ENCODE results near the gene SAXO2.
"Not testable (repeated sequence)": the region's sequence is repeated elsewhere in the genome, so short reads cannot be mapped to it uniquely, and the experiment has no call there.

Gene SAXO2

DNA sequence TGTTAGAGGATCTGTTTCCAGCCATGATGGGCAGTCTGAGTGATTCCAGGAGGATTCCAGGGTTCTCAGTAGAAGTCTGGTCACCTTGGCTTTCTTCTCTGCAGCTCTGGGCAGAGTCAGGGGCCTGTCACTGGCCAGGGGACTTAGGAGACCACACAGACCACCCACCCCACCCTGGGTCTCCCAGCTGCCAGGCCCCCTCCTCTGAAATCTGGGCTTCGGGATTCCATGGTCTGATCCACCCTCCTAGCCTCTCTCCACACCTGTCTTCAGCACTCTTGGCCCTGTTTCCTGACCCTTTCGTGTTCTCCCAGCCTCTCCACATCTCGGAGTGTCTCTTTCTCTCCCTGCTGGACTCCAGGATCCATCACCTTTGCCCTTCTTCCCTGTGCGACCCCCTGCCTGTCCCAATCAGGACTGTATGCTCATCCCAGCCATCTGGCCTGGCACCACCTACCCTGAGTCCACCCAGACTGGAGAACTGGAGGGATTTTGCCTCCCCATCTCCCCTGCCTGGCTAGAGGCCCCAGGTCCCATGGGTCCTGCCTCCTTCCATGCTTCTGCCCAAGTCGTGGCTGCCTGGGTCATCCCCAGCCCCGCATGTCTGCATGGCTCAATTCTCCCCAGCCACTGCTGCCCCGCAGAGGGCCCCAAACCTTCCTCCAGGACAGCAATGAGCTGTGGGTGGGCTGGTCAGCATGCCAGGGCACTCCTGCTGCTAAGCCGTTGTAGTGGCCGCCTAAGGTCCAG lies 52.3 kb downstream of the SAXO2 start:
- no peak for DNase-seq

DNA sequence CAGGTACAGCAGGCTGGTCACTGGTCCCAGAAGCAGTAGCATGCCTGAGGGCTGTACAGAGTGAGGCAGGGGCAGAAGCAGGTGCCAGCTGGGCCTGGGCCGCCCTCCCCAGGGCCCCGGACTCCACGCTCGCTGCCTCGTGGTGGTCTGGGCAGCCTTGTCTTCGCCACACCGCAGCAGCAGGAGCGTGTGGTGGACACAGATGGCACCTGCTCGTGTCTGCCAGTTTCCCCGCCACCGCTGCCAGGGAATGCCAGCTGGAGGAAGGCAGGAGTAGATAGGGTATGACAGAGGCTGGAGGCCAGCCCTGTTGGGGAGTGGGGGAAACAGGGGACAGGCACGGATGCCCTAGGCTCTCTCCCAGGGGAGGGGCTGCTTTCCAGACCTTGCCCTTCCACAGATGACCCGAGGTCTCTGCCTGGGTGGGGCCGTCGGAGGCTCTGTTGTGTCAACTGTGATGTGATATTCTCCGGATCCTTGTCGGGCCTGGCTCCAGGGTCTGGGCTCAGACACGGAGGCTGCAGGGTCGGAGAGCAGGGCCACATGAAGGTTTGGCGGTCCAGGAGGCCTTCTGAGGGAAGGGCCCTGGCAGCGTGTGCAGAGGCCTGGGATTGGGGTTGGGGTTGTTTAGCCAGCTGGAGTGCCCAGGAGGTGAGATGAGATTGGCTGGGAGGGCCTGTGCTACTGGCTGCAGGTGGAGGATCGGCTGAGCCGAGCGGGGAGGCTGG lies 53.1 kb downstream of the SAXO2 start:
- DNase-seq, result no peak

DNA sequence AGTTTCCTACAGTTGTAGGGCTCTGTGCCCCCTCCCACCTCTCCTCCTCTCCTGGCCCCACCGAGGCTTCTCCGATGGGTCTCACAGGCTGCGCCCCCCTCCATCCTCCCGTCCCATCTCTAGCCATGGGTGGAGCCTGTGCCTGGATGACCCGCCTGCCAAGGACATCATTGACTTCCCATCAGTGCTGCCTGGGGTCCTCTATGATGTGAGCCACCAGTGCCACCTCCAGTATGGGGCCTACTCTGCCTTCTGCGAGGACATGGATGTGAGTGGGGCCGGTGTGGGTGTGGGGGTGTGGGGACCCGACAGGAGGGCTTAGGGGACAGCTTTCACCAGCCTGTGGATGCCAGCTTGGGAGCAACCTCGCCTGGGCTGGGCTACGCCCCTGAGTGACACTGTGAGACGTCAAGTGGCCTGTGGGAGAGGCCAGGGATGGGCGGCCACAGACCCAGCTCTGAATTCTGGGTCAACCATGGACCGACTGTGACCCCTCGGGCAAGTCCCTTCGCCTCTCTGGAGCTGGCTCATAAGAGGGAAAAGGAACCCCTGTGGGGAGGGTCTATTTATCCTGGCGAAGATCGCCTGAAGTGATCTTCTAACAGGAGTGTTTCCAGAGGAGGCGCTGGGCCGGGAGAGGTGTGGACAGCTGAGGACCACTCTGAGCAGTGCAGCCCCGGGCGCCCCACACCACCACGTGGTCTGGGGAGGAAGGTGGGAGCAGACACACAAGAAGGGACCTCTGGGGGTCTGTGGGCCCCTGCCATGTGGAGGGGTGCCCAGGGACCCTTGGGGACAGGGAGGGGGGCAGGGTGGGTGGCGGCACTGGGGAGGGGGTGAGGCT lies 53.9 kb downstream of the SAXO2 start:
- not testable (repeated sequence) for DNase-seq

GRCh38 chr15:82317091-82317489 lies 54.5 kb downstream of the SAXO2 start:
- DNase-seq, result no peak

DNA sequence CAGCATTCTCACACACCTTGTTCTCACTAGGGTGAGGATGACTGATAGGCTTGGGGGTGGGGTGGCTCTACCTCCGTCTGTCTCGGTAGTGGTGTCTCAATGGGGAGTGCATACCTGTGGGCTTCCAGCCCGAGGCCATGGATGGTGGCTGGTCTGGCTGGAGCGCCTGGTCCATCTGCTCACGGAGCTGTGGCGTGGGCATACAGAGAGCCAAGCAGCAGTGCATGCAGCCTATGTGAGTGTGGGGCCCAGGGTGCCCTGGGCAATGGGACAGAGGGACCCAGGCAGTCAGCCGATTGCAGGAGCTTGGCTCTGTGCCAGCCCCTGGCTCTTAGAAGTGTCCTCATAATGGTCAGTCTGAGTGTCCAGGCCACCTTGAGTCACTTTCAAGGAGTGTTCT lies 54.9 kb downstream of the SAXO2 start:
- not testable (repeated sequence) for DNase-seq

DNA sequence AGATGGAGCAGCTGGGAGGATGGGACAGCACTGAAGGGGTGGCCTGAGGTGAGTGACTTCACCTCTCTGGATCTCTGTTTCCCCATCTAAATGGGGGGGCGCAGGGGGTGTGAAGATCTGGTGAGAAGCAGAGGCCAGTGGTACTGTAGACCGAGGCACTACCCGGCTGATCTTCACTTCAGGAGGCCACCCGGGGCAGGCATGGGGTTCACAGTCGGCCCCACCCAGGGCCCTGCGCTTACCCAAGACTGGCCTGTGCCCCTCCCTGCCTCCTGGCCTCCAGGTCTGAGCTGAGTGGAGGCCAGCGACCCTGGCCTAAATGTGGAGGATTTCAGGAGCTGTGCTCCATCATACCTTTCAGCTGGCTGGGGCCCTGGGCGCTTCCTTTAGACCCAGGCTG lies 55.7 kb downstream of the SAXO2 start:
- DNase-seq, result not testable (repeated sequence)

GRCh38 chr15:82319522-82320278 lies 57.1 kb downstream of the SAXO2 start:
- DNase-seq, result not testable (repeated sequence)

DNA sequence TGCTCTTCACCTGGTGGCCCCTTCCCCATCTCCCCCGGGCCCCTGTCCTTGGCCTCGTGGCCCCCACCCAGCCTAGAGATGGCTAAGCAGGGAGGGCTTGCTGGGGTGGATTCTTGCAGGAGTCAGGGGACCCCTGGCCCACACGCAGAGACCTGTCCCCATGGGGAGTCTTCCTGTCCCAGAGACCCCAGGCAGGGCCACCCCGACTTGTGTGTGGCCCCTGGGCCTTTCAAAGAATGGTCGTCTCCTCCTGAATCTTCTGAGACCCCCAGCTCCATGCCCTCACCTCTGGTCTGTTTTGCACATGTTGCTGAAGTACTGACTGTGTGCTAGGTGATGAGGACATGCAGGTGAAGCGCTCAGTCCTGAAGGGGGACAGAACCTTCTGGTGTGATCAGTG lies 58.2 kb downstream of the SAXO2 start:
- not testable (repeated sequence) for DNase-seq

- DNase-seq, result not testable (repeated sequence)
Measured at GRCh38 chr15:82322488-82322887, 59.9 kb downstream of the SAXO2 start.

DNA sequence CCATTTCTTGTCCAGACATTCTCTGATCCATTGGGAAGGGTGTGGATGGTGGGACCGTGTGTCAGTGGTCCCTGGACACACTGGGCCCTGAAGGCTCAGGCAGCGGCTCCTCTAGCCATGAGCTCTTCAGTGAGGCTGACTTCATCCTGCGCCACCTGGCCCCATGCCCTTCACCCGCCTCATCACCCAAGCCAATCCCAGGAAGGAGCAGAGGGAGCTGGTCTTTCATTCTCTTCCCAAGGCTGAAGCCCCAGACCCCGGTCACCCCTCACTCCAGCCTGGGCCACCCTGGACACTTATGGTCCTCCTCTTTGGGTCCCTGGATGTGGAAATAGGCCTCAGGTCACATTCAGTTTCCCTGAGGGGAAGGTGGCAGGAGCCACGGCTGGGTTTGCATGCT lies 62.2 kb downstream of the SAXO2 start:
- DNase-seq, result not testable (repeated sequence)

DNA sequence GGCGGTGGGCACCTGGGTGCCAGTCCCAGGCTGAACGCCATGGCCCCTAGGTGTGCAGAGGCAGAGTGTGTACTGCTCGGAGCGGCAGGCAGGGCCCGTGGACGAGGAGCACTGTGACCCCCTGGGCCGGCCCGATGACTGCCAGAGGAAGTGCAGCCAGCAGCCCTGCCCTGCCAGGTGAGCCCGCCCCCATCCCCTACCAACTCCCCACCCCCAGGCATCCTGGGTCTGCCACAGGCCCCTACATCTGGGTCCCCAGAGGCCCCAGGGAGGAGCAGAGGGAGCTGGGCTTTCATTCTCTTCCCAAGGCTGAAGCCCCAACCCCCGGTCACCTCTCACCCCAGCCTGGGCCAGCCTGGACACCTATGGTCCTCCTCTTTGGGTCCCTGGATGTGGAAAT lies 63.0 kb downstream of the SAXO2 start:
- DNase-seq, result not testable (repeated sequence)

GRCh38 chr15:82326896-82327295 lies 64.3 kb downstream of the SAXO2 start:
- DNase-seq, result not testable (repeated sequence)

DNA sequence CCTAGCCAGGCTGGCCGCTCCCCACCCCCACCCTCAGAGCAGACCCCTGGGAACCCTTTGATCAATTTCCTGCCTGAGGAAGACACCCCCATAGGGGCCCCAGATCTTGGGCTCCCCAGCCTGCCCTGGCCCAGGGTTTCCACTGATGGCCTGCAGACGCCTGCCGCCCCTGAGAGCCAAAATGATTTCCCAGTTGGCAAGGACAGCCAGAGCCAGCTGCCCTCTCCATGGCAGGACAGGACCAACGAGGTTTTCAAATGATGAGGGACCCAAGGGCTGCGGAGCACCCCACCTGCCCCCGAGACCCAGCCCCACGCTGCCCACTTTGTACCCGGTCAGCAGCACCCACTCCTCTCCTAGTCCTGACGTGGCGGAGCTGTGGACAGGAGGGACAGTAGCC lies 64.8 kb downstream of the SAXO2 start:
- DNase-seq, result not testable (repeated sequence)

DNA sequence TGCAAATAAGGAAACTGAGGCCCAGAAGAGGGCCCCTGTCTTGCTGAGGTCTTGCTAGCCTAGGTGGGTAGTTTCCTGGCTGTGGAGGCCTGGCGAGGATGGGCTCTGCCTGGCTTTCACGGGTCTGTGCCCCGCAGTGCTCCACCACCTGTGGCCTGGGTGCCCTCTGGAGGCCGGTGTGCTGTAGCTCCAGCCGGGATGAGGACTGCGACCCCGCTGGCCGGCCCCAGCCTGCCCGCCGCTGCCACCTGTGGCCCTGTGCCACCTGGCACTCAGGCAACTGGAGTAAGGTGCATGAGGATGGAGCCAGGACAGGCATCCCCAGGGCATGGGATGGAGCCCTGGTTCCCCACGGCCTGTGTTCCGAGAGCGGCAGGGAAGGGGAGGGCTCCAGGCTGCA lies 66.4 kb downstream of the SAXO2 start:
- DNase-seq, result not testable (repeated sequence)

- DNase-seq, result not testable (repeated sequence)
Measured at GRCh38 chr15:82330921-82331320, 68.3 kb downstream of the SAXO2 start.

- not testable (repeated sequence) for DNase-seq
Measured at GRCh38 chr15:82331576-82332304, 69.1 kb downstream of the SAXO2 start.

- DNase-seq, result not testable (repeated sequence)
Measured at GRCh38 chr15:82332711-82333602, 70.3 kb downstream of the SAXO2 start.

DNA sequence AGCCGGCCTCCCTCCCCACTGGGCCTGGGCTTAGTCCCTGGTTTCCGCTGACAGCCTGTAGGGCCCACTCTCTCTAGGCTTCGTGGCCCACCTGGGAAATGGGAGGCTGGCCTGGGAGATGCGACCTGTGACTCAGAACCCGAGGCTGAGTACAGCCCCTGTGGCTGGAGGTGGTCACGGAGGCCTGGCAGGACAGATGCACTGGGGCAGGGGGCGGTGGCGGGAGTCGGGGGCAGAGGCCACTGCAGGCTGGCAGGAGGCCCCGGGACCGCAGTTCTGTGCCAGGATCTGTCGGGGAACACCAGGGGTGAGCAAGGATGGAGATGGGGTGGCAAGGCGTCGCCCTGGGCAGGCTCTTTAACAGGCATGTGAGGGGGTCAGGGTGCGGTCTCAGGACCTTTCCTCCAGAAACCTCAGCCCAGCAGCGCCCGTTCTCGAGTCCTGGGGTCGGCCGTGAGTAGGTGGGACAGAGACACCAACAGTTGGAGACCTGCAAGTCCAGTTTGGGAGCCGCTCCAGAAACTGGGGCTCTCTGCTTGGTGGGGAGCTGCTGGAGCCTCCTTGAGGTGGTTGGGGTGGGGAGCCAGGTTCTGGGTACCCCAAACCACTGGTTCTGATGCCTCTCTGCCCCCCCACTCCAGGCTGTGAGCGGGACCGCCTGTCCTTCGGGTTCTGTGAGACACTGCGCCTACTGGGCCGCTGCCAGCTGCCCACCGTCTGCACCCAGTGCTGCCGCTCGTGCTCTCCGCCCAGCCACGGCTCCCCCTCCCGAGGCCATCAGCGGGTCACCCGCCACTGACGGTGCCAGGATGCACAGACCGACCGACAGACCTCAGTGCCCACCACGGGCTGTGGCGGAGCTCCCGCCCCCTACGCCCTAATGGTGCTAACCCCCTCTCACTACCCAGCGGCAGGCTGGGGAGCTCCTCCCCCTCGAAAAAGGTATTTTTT lies 71.3 kb downstream of the SAXO2 start:
- not testable (repeated sequence) for DNase-seq
